ENCODE results near the gene TAS2R50.

DNA sequence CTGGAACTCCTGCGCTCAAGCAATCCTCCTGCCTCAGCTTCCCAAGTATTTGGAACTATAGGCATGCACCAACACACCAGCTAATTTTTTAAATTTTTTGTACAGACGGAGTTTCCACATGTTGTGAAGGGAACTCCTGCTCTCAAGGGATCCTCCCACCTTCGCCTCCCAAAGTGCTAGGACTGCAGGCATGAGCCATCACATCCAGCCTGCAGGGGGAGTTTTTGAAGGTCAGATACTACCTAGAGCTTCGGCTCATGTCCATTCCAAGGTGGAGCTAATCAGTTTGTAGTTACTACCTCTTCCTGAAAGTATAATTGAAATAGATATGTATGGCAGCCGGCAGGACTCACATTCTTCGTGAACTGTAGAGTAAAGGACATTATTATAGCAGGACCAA, 39.4 kb upstream of the TAS2R50 start:
- TF ChIP-seq POLR2A (IDR thresholded peaks at IDR 0.05) (no peak), CTCF (IDR thresholded peaks at IDR 0.05) (no peak)
